Hematopoietic multipotent progenitor cell (in vitro differentiated cells): ENCODE results near the gene TVP23A. TPM values are rescaled to one million over a fixed set of nuclear protein-coding genes. Genes with fewer than 3 reads are reported as not detected.
"Not testable (repeated sequence)": the region's sequence is repeated elsewhere in the genome, so short reads cannot be mapped to it uniquely, and the experiment has no call there.

ENCODE experiments used
- DNase-seq, 3 donors: peaks; one replicate each; pipeline ENCODE4 v3.0.0-alpha.2; 2011 to 2015; ENCODE audit warnings: low read depth in 2 of 3, low spot score in 2 of 3
- total RNA-seq: library from RNA; depleted of rRNA; stranded (reverse); fragments of >200 nt; gene quantifications from one replicate; pipeline ENCODE4 v1.2.3, GENCODE V29; 2012

The TVP23A gene
- total RNA-seq, 1 donor: 4.0 TPM

GRCh38 chr16:10836174-10836853 lies 17.7 kb upstream of the TVP23A start:
- DNase-seq: no peak

GRCh38 chr16:10835281-10835931 lies 16.8 kb upstream of the TVP23A start:
- DNase-seq: no peak

GRCh38 chr16:10834766-10835165 lies 16.2 kb upstream of the TVP23A start:
- DNase-seq: no peak

GRCh38 chr16:10834130-10834529 lies 15.5 kb upstream of the TVP23A start:
- no peak for DNase-seq

- no peak for DNase-seq
These were observed 14.7 kb upstream of the TVP23A start for GRCh38 chr16:10833271-10833670.

- no peak for DNase-seq
These were observed 13.6 kb upstream of the TVP23A start for GRCh38 chr16:10831894-10832886.

- DNase-seq: not testable (repeated sequence)
These were observed 11.6 kb upstream of the TVP23A start for GRCh38 chr16:10830240-10830639.

GRCh38 chr16:10829390-10830098 lies 10.9 kb upstream of the TVP23A start:
- not testable (repeated sequence) for DNase-seq

GRCh38 chr16:10828851-10829366 lies 10.3 kb upstream of the TVP23A start:
- DNase-seq: peak in 2 of 3 donors; percentile 64 to 66

GRCh38 chr16:10827691-10828341 lies 9.2 kb upstream of the TVP23A start:
- DNase-seq: no peak

- no peak for DNase-seq
These were observed 5.7 kb upstream of the TVP23A start for GRCh38 chr16:10824111-10824893.

GRCh38 chr16:10822702-10823101 lies 4.1 kb upstream of the TVP23A start:
- no peak for DNase-seq

GRCh38 chr16:10820546-10820945 lies 2.0 kb upstream of the TVP23A start:
- DNase-seq: no peak

GRCh38 chr16:10817514-10817913 lies 1.1 kb downstream of the TVP23A start:
- DNase-seq: no peak

- DNase-seq: no peak
These were observed 5.5 kb downstream of the TVP23A start for GRCh38 chr16:10813099-10813455.

- DNase-seq: no peak
These were observed 6.1 kb downstream of the TVP23A start for GRCh38 chr16:10812312-10813098.

GRCh38 chr16:10809706-10810105 lies 8.9 kb downstream of the TVP23A start:
- no peak for DNase-seq

GRCh38 chr16:10808850-10809249 lies 9.7 kb downstream of the TVP23A start:
- DNase-seq: no peak
